Measurements from ENCODE around the gene N4BP3. TPM values are rescaled to one million over a fixed set of nuclear protein-coding genes. Genes with fewer than 3 reads are reported as not detected.

Gene N4BP3
- total and polyA plus RNA-seq, 2 of the 4 experiments (the other 2 are of a cell fraction), result 0.14 to 0.18 TPM

DNA sequence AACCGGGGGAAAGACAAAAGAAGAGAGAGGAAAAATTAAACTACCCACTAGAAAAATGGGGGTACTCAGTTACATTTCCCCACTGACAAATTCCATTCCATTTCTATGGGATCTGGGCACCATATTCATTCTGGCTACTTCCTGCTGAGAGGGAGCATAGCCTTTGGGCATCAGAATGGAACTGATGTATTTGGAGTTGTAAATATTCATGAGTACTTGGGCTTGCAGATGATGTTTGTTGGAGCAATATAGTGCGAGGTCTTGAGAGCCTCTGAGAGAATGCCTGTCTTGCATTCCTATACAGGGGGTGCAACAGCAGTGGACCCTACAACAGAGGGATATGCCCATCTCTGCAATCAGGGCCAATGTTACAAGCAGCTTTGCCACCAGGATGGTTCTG is 57.1 kb downstream of the N4BP3 start:
- no peak overlapping the region for H4K5ac ChIP-seq (ENCODE audit: low read depth, low read length)
- H2BK5ac ChIP-seq (ENCODE audit: low read depth, low read length, poor library complexity, severe bottlenecking), result no peak overlapping the region
- WGBS, 2 experiments (ENCODE audit: extremely low coverage in 2 of 2, insufficient read length in 1 of 2), result no CpG with 5 or more reads among the region's 2 CpGs
- H2BK20ac ChIP-seq (ENCODE audit: low read depth, low read length), result no peak overlapping the region
- dilution Hi-C loops (cut with HindIII; ENCODE audit: low sequenced_read_pairs, unreplicated experiment) (no loop called here), intact Hi-C loops (cut with micrococcal nuclease) (no loop called here), in situ Hi-C loops (cut with MboI; ENCODE audit: low sequenced_read_pairs) (loop anchor here (25.0 kb wide), 1 partner anchor 233 kb away; no protein-coding TSS in a partner anchor)
- no peak overlapping the region for H3K18ac ChIP-seq (ENCODE audit: low read depth, low read length)
- no peak overlapping the region for H2BK120ac ChIP-seq (ENCODE audit: low read depth, low read length)
- no peak overlapping the region for H2AK5ac ChIP-seq (ENCODE audit: low read depth, low read length)
- no peak overlapping the region for H3K4ac ChIP-seq (ENCODE audit: low read depth, low read length)
- H3K4me1 ChIP-seq (ENCODE audit: control insufficient read depth, insufficient read depth, low read length), result no peaks in the 10 kb centered on the region
- TF ChIP-seq MXI1 (IDR thresholded peaks at IDR 0.05; ENCODE audit: borderline replicate concordance, low read depth, low read length) (no peak), SMC3 (IDR thresholded peaks at IDR 0.05; ENCODE audit: low read depth, low read length) (no peak), POLR2A (IDR thresholded peaks at IDR 0.05; ENCODE audit: low read depth, low read length) (no peak), MAZ (IDR thresholded peaks at IDR 0.05; ENCODE audit: borderline replicate concordance, low read depth, low read length) (no peak), MAFK (IDR thresholded peaks at IDR 0.05; ENCODE audit: low read depth, low read length) (no peak)
- H3K27ac ChIP-seq (ENCODE audit: insufficient read depth, low read length), result no peak overlapping the region
- H4K91ac ChIP-seq (ENCODE audit: insufficient read depth, low read depth, low read length), result no peak overlapping the region
- no peaks in the 10 kb centered on the region for H3K9me1 ChIP-seq (ENCODE audit: insufficient read depth, low read length)
- no peak overlapping the region for H3K9ac ChIP-seq (ENCODE audit: low read depth, low read length)
- no peak overlapping the region for H4K8ac ChIP-seq (ENCODE audit: low read depth in 2 of 2, low read length in 2 of 2)
- peaks cover 19% of the 10 kb centered on the region for H3K27me3 ChIP-seq (ENCODE audit: control insufficient read depth, insufficient read depth, low read length)
- H2BK15ac ChIP-seq (ENCODE audit: low read depth, low read length), result no peak overlapping the region
- no peak overlapping the region for H3K14ac ChIP-seq (replicated peaks; ENCODE audit: low read depth, low read length)
- H2AK9ac ChIP-seq (replicated peaks; ENCODE audit: low read depth, low read length, poor library complexity), result no peak overlapping the region
- H4K20me1 ChIP-seq (ENCODE audit: insufficient read depth, low read length), result no peaks in the 10 kb centered on the region
- POLR2A ChIA-PET (ENCODE audit: unreplicated experiment), result no interaction called here
- no peak overlapping the region for H3K4me2 ChIP-seq (ENCODE audit: low read depth, low read length)
- no TSS peak for BruUV-seq (replicated peaks)
- DNase-seq (no peak), ATAC-seq (ENCODE audit: low read depth) (no peak)
- H3K79me1 ChIP-seq (ENCODE audit: low read depth in 1 of 2, low read length in 2 of 2), result no peaks in the 10 kb centered on the region
- CTCF ChIA-PET, result no interaction called here
- H3K4me3 ChIP-seq (ENCODE audit: insufficient read depth, low read depth, low read length), result no peak overlapping the region
- H3K23ac ChIP-seq (ENCODE audit: low read depth, low read length), result no peak overlapping the region
- H2AFZ ChIP-seq (replicated peaks; ENCODE audit: low read length, poor library complexity), result no peak overlapping the region
- H3K9me3 ChIP-seq (ENCODE audit: control insufficient read depth, insufficient read depth, low read length), result no peaks in the 10 kb centered on the region
- H3K36me3 ChIP-seq (ENCODE audit: control insufficient read depth, insufficient read depth, low read length), result no peaks in the 10 kb centered on the region
- no peak overlapping the region for H3K56ac ChIP-seq (ENCODE audit: extremely low read depth, insufficient read depth, low read length)

Measured in IMR-90 (cell line).